Kidney (tissue), 14 donors: ENCODE results near the gene CUX1. TPM values are rescaled to one million over a fixed set of nuclear protein-coding genes. Genes with fewer than 3 reads are reported as not detected.

ENCODE experiments used
- DNase-seq, 5 donors: peaks; one replicate each; pipeline ENCODE4 v3.0.0-alpha.2; 2013 to 2020
- FAIRE-seq: peaks from 2 replicates; lab custom pipeline; 2012; peaks lifted over from hg19 to GRCh38; lab: Jason Lieb, UNC
- H3K27ac ChIP-seq, 2 donors: one replicate each; pipeline ENCODE4 v1.7.0; 2013; ENCODE audit warnings: low read depth in 2 of 2, low read length in 2 of 2, inconsistent platforms in 1 of 2
- H3K27me3 ChIP-seq: one replicate; pipeline ENCODE4 v1.7.1; 2013; ENCODE audit warnings: low read length, inconsistent platforms; ENCODE audit not compliant: control insufficient read depth, insufficient read depth
- H3K36me3 ChIP-seq, 3 donors: one replicate each; pipeline versions ENCODE4 v1.7.0 to v1.7.1; 2013; ENCODE audit warnings: low read length in 3 of 3, control low read depth in 1 of 3, inconsistent platforms in 1 of 3; ENCODE audit not compliant: insufficient read depth in 3 of 3, control insufficient read depth in 2 of 3
- H3K4me1 ChIP-seq, 3 donors: one replicate each; pipeline versions ENCODE4 v1.7.0 to v1.7.1; 2013; ENCODE audit warnings: low read length in 3 of 3, inconsistent platforms in 1 of 3, low read depth in 1 of 3; ENCODE audit not compliant: control insufficient read depth in 2 of 3, insufficient read depth in 2 of 3
- H3K4me3 ChIP-seq, 3 donors: one replicate each; pipeline versions ENCODE4 v1.7.0 to v1.8.1; 2013; ENCODE audit warnings: low read length in 3 of 3, control low read depth in 1 of 3, inconsistent platforms in 1 of 3
- H3K9ac ChIP-seq, 3 donors: one replicate each; pipeline versions ENCODE4 v1.7.0 to v1.7.1; 2013; ENCODE audit warnings: low read length in 3 of 3, control low read depth in 1 of 3, inconsistent platforms in 1 of 3
- H3K9me3 ChIP-seq, 3 donors: one replicate each; pipeline versions ENCODE4 v1.7.0 to v1.7.1; 2013; ENCODE audit warnings: low read length in 3 of 3, control low read depth in 1 of 3, inconsistent platforms in 1 of 3; ENCODE audit not compliant: control insufficient read depth in 2 of 3, insufficient read depth in 1 of 3
- CTCF ChIP-seq: IDR thresholded peaks from 3 replicates; pipeline ENCODE4 v1.5.1; 2012; ENCODE audit warnings: mild to moderate bottlenecking, moderate library complexity, borderline replicate concordance; ENCODE audit not compliant: insufficient read depth; ENCODE audit errors: extremely low read depth
- intact Hi-C: fragments of 100-400 bp; cut with DNase I; formaldehyde crosslinking; loops from one replicate; pipeline ENCODE4 v1.11.1; 2022
- polyA plus RNA-seq: library from polyadenylated mRNA; stranded (reverse); fragments of 350-450 nt; fragmentation: Illumina TruSeq; extraction: RNeasy Lipid Tissue Mini Kit (QIAGEN cat#74804); gene quantifications from one replicate; pipeline ENCODE4 v1.2.3, GENCODE V29; 2014; ENCODE audit warnings: low read depth, low replicate concordance; ENCODE audit not compliant: insufficient read depth
- total RNA-seq: library from RNA; stranded (reverse); fragmentation: NEBNext Ultra II Directional; extraction: Animal tissue kit (Norgen Biotek cat#: 25700); gene quantifications from one replicate; pipeline ENCODE4 v1.2.1, GENCODE V29; 2021
- donor health status: control.
- donor health status: control.
- donor health status: control.
- donor health status: control.
- donor health status: control.
- donor health status: DM: yes; HTN: yes; CAD: no.
- donor health status: Normal renal cell carcinoma (clear cell type).

Gene CUX1
- total and polyA plus RNA-seq, 2 donors from 2014 or later, result 71.4 to 126 TPM

- DNase-seq (no peak), FAIRE-seq (no peak)
- H3K9ac ChIP-seq, result no peak overlapping the region
- peaks cover 0 to 10% (median 6%) of the 10 kb centered on the region in 3 donors for H3K36me3 ChIP-seq
- peaks cover 0 to 3% (median 0%) of the 10 kb centered on the region in 3 donors for H3K4me1 ChIP-seq
- H3K27ac ChIP-seq, result no peak overlapping the region
- no peak for TF ChIP-seq CTCF
- H3K4me3 ChIP-seq, result no peak overlapping the region
- intact Hi-C loops, result no loop called here
- H3K27me3 ChIP-seq, result no peaks in the 10 kb centered on the region
- no peaks in the 10 kb centered on the region for H3K9me3 ChIP-seq
Observed at GRCh38 chr7:102167254-102167653, 349.8 kb downstream of the CUX1 start.

- peak in 1 of 5 donors; percentile 45 for DNase-seq
- peaks cover 0 to 13% (median 7%) of the 10 kb centered on the region in 3 donors for H3K36me3 ChIP-seq
- no peak overlapping the region for H3K9ac ChIP-seq
- H3K4me1 ChIP-seq, result peaks cover 0 to 3% (median 0%) of the 10 kb centered on the region in 3 donors
- no peak for FAIRE-seq
- H3K27ac ChIP-seq, result peak overlapping the region in 1 of 2 donors; percentile 57
- no peaks in the 10 kb centered on the region for H3K9me3 ChIP-seq
- intact Hi-C loops, result no loop called here
- H3K27me3 ChIP-seq, result no peaks in the 10 kb centered on the region
- TF ChIP-seq CTCF, result no peak
- peak overlapping the region in 1 of 3 donors; percentile 45 for H3K4me3 ChIP-seq
Observed at GRCh38 chr7:102169651-102170392, 352.4 kb downstream of the CUX1 start.

- intact Hi-C loops, result no loop called here
- DNase-seq (peak in 2 of 5 donors; percentile 25 to 74), FAIRE-seq (no peak)
- Histone ChIP-seq H3K9me3 (no peaks in the 10 kb centered on the region), H3K27me3 (no peaks in the 10 kb centered on the region), H3K4me1 (peaks cover 0 to 3% (median 0%) of the 10 kb centered on the region in 3 donors), H3K4me3 (peak overlapping the region in 1 of 3 donors; percentile 45), H3K36me3 (peaks cover 0 to 13% (median 7%) of the 10 kb centered on the region in 3 donors), H3K9ac (no peak overlapping the region), H3K27ac (peak overlapping the region in 1 of 2 donors; percentile 57)
- TF ChIP-seq CTCF, result no peak
Observed at GRCh38 chr7:102170393-102170970, 353.1 kb downstream of the CUX1 start.
